PC-9 (cell line): ENCODE data around the gene SORBS2. TPM values are rescaled to one million over a fixed set of nuclear protein-coding genes. Genes with fewer than 3 reads are reported as not detected.

ENCODE experiments used
- BruUV-seq: library from RNA; stranded (reverse); fragments of 400-500 nt; replicated peaks from 2 replicates; lab custom pipeline; 2021; lab: Mats Ljungman, UMichigan
- CTCF ChIA-PET: fragments of 300-600 bp; sonication (Branson Sonifier 250); formaldehyde crosslinking; loops from one replicate; lab custom pipeline; 2022; ENCODE audit warnings: antibody characterized with exemption; lab: Charles Lee
- POLR2A ChIA-PET: fragments of 300-600 bp; sonication (Branson Sonifier 250); formaldehyde crosslinking; loops from one replicate; lab custom pipeline; 2022; ENCODE audit warnings: antibody characterized with exemption; ENCODE audit not compliant: unreplicated experiment; lab: Charles Lee
- DNase-seq, 2 experiments: peaks; one replicate each; pipeline versions ENCODE4 v3.0.0 to v3.0.0-alpha.2; 2015 to 2022; ENCODE audit warnings: mixed read lengths in 1 of 2
- H2AFZ ChIP-seq: fragments of 200-600 bp; sonication (generic); 2 replicates; pipeline ENCODE4 v1.8.1; 2017; ENCODE audit warnings: antibody characterized with exemption
- H3F3A ChIP-seq: fragments of 200-600 bp; sonication (generic); 2 replicates; pipeline ENCODE4 v1.8.1; 2017; ENCODE audit warnings: antibody characterized with exemption, mild to moderate bottlenecking, low read depth; ENCODE audit not compliant: insufficient read depth
- H3K27ac ChIP-seq: fragments of 200-600 bp; sonication (generic); 2 replicates; pipeline ENCODE4 v1.6.1; 2016; ENCODE audit warnings: mixed run types
- H3K27me3 ChIP-seq: fragments of 200-600 bp; sonication (generic); 2 replicates; pipeline ENCODE4 v1.6.1; 2016; ENCODE audit warnings: low read depth, mixed run types; ENCODE audit not compliant: insufficient read depth
- H3K36me3 ChIP-seq: fragments of 200-600 bp; sonication (generic); 2 replicates; pipeline ENCODE4 v1.6.1; 2016; ENCODE audit warnings: low read depth, mixed run types
- H3K4me1 ChIP-seq: fragments of 200-600 bp; sonication (generic); replicated peaks from 2 replicates; pipeline ENCODE4 v1.6.1; 2016; ENCODE audit warnings: mixed run types; ENCODE audit not compliant: insufficient read depth
- H3K4me2 ChIP-seq: fragments of 200-600 bp; sonication (generic); 2 replicates; pipeline ENCODE4 v1.6.1; 2017; ENCODE audit warnings: mixed run types
- H3K4me3 ChIP-seq: fragments of 200-600 bp; sonication (generic); 2 replicates; pipeline ENCODE4 v1.6.1; 2016; ENCODE audit warnings: mixed run types
- H3K79me2 ChIP-seq: fragments of 200-600 bp; sonication (generic); 2 replicates; pipeline ENCODE4 v1.6.1; 2017; ENCODE audit warnings: low read depth, mixed run types
- H3K9me2 ChIP-seq: fragments of 200-600 bp; sonication (generic); 2 replicates; pipeline ENCODE4 v1.8.1; 2017; ENCODE audit warnings: mild to moderate bottlenecking; ENCODE audit not compliant: insufficient read depth
- H3K9me3 ChIP-seq: fragments of 200-600 bp; sonication (generic); 2 replicates; pipeline ENCODE4 v1.8.1; 2016; ENCODE audit warnings: low read depth; ENCODE audit not compliant: insufficient read depth
- H4K20me1 ChIP-seq: fragments of 200-600 bp; sonication (generic); 2 replicates; pipeline ENCODE4 v1.8.1; 2017; ENCODE audit not compliant: insufficient read depth
- CTCF ChIP-seq: fragments of 200-600 bp; sonication (generic); conservative IDR thresholded peaks from 2 replicates; pipeline ENCODE4 v1.6.1; 2017; ENCODE audit warnings: mixed run types, antibody characterized with exemption, mild to moderate bottlenecking, moderate library complexity
- EZH2 ChIP-seq: fragments of 200-600 bp; sonication (generic); IDR thresholded peaks from 2 replicates; pipeline ENCODE4 v1.8.0; 2017; ENCODE audit warnings: antibody characterized with exemption, low read depth
- intact Hi-C: fragments of 100-400 bp; cut with micrococcal nuclease; formaldehyde crosslinking; loops from one replicate; pipeline ENCODE4 v1.10.0; 2022; ENCODE audit not compliant: unreplicated experiment
- total RNA-seq: library from RNA; stranded (reverse); gene quantifications from 2 replicates; pipeline ENCODE4 v1.2.3, GENCODE V29; 2021

SORBS2 gene
- total RNA-seq, 1 experiment from 2014 or later: 16.4 TPM

DNA sequence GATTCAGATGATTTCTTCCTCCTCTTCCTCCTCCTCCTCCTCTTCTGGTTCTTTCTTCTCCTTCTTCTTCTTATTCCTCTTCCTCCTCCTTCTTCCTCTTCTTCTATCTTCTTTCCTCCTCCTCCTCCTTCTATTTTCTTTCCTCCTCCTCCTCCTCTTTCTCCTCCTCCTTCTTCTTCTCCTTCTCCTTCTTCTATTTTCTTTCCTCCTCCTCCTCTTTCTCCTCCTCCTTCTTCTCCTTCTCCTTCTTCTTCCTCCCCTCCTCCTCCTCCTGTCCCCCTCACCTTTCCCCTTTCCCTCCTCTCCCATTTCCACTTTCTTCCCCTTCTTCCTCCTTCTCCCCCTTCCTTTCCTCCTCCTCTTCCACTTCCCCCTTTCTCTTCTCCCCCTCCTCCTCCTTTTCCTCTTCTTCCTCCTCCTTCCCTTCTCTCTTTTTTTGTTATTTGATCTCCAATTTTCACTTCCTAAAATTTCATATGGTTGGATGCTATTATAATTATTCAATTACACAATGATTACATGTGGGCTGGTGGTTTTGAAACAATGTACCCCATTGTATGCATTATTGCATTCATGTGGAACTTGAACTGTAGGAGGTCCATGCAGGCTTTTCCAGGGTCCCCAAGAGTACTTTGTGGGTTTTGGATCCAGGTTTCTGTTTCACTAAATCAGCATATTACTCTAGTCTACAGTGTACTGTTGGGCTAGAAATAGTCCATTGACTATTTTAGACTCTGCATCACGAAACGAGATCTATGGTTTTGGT is 68.1 kb downstream of the SORBS2 start:
- H3K4me2 ChIP-seq: no peak overlapping the region
- CTCF ChIA-PET: no interaction called here
- H3K9me3 ChIP-seq: no peaks in the 10 kb centered on the region
- POLR2A ChIA-PET: no interaction called here
- no peak overlapping the region for H2AFZ ChIP-seq
- intact Hi-C loops: no loop called here
- H3K79me2 ChIP-seq: no peaks in the 10 kb centered on the region
- TF ChIP-seq EZH2: no peak
- TF ChIP-seq CTCF: no peak
- no peaks in the 10 kb centered on the region for H3K36me3 ChIP-seq
- BruUV-seq: no TSS peak
- DNase-seq: no peak
- H3K27ac ChIP-seq: no peak overlapping the region
- peaks cover 16% of the 10 kb centered on the region for H3K4me1 ChIP-seq
- no peaks in the 10 kb centered on the region for H3K27me3 ChIP-seq
- H3K9me2 ChIP-seq: no peaks in the 10 kb centered on the region
- H3K4me3 ChIP-seq: no peak overlapping the region
- H3F3A ChIP-seq: no peaks in the 10 kb centered on the region
- no peaks in the 10 kb centered on the region for H4K20me1 ChIP-seq

DNA sequence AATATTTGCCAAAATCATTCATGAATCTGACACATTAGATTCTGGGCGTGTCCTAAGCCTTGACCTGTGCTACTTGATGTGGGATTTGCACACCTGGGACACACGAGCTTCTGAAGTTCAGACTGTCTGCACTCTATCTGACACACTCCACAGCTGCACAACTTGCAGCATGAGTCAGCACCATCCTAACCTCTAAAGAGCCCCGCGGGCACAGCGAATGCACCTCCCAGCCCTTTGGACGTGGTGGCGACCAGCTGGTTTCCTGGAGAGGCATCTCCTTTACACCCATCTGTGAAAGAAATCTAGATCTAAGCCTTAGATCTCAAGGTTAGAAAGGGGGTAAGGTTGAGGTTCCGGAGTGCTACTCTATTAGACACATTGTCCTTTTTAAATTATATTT is 69.2 kb downstream of the SORBS2 start:
- H3K4me3 ChIP-seq: no peak overlapping the region
- no peaks in the 10 kb centered on the region for H3K36me3 ChIP-seq
- ChIA-PET POLR2A (interaction anchor here (0.5 kb wide), 1 partner anchor 183 kb away, joined by 3 read pairs; no protein-coding TSS in a partner anchor), CTCF (no interaction called here)
- no peak overlapping the region for H2AFZ ChIP-seq
- no peaks in the 10 kb centered on the region for H3K27me3 ChIP-seq
- peak; percentile 67 to 73 for DNase-seq
- H3F3A ChIP-seq: no peaks in the 10 kb centered on the region
- H3K27ac ChIP-seq: 0 out of 2 replicates have a peak overlapping the region, but pooled peaks have one; percentile 29
- TF ChIP-seq CTCF (no peak), EZH2 (no peak)
- no peaks in the 10 kb centered on the region for H3K79me2 ChIP-seq
- H3K9me2 ChIP-seq: no peaks in the 10 kb centered on the region
- intact Hi-C loops: no loop called here
- H3K4me1 ChIP-seq: peaks cover 16% of the 10 kb centered on the region
- no TSS peak for BruUV-seq
- no peaks in the 10 kb centered on the region for H3K9me3 ChIP-seq
- no peaks in the 10 kb centered on the region for H4K20me1 ChIP-seq
- peak overlapping the region; percentile 38 for H3K4me2 ChIP-seq

DNA sequence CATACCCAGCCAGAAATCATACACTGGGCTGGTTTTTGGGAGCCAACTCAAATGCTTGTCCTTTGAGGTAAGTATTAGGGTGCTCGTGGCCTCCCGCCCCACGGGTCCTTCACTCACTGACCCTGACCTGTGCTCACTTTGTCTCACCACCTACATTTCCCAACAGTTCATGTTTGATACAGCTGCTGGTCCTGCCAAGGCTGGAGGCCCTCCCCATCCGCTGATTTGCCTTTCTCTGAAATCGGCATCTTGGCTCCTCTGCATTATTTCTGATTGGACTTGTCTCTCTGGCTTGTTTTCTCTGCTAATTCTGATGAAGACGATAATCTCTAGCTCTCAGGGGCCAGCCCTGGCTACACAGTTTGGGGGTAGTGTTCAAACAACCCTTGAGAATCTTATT is 70.2 kb downstream of the SORBS2 start:
- CTCF ChIA-PET: no interaction called here
- no peaks in the 10 kb centered on the region for H3K9me3 ChIP-seq
- no peak overlapping the region for H2AFZ ChIP-seq
- H3F3A ChIP-seq: no peaks in the 10 kb centered on the region
- no peaks in the 10 kb centered on the region for H3K36me3 ChIP-seq
- no peaks in the 10 kb centered on the region for H3K9me2 ChIP-seq
- no peak overlapping the region for H3K4me3 ChIP-seq
- H4K20me1 ChIP-seq: no peaks in the 10 kb centered on the region
- intact Hi-C loops: no loop called here
- no peaks in the 10 kb centered on the region for H3K27me3 ChIP-seq
- H3K79me2 ChIP-seq: no peaks in the 10 kb centered on the region
- H3K4me2 ChIP-seq: no peak overlapping the region; the same call in 1 of the 2 replicates
- POLR2A ChIA-PET: no interaction called here
- H3K4me1 ChIP-seq: peaks cover 16% of the 10 kb centered on the region
- BruUV-seq: no TSS peak
- no peak for TF ChIP-seq CTCF
- TF ChIP-seq EZH2: no peak
- H3K27ac ChIP-seq: no peak overlapping the region
- DNase-seq: no peak
